Peyer's patch (tissue), 4 donors: Measurements from ENCODE around the gene PLPP3.

Experiments used
- POLR2A ChIP-seq, 2 donors: fragments of 450-650 bp; IDR thresholded peaks; one replicate each; pipeline ENCODE4 v1.5.1; 2017; ENCODE audit warnings: antibody characterized with exemption in 2 of 2, mild to moderate bottlenecking in 2 of 2, moderate library complexity in 2 of 2
- TF ChIP-seq, protein P1 (sequence below), 6 experiments: fragments of 450-650 bp in 4 of 6; fragments of 200-600 bp in 2 of 6; sonication (generic) in 1 of 6; IDR thresholded peaks; one replicate each; pipeline ENCODE4 v1.5.1; 2017 to 2019; ENCODE audit warnings: antibody characterized with exemption in 6 of 6, mild to moderate bottlenecking in 3 of 6, moderate library complexity in 1 of 6

DNA sequence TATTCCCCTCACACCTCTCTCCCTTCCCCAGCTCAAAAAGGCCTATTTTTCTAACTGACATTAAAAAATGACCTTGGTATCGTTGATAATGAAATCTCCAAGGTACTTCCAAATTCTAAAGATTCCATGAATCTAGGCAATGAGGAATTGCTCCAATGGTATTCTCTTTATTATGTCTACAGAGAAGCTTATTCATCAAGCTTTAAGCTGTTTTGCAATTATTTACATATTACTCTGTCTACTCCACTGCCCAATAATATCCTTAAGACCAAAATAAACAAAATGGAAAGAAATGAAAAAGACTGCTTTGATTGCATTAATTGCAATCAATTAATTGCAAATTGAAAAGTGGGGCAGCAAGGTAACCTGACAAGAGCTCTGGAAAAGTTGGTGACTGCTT is 7.9 kb downstream of the PLPP3 start:
- TF ChIP-seq, protein P1, sequence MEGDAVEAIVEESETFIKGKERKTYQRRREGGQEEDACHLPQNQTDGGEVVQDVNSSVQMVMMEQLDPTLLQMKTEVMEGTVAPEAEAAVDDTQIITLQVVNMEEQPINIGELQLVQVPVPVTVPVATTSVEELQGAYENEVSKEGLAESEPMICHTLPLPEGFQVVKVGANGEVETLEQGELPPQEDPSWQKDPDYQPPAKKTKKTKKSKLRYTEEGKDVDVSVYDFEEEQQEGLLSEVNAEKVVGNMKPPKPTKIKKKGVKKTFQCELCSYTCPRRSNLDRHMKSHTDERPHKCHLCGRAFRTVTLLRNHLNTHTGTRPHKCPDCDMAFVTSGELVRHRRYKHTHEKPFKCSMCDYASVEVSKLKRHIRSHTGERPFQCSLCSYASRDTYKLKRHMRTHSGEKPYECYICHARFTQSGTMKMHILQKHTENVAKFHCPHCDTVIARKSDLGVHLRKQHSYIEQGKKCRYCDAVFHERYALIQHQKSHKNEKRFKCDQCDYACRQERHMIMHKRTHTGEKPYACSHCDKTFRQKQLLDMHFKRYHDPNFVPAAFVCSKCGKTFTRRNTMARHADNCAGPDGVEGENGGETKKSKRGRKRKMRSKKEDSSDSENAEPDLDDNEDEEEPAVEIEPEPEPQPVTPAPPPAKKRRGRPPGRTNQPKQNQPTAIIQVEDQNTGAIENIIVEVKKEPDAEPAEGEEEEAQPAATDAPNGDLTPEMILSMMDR (IDR thresholded peaks at IDR 0.05): no peak
- no peak for TF ChIP-seq POLR2A (IDR thresholded peaks at IDR 0.05)
